GM18511 (cell line): ENCODE measurements around the gene SCAPER.

Experiments used
- ATAC-seq: cut with Tn5 transposase; IDR thresholded peaks from one replicate; pipeline ENCODE4 v1.9.1; 2021; ENCODE audit warnings: mild to moderate bottlenecking, moderate library complexity; ENCODE audit not compliant: unreplicated experiment

Gene SCAPER

GRCh38 chr15:76342382-76343201 lies 562.5 kb downstream of the SCAPER start:
- ATAC-seq: no peak

- ATAC-seq: no peak
These were observed 563.1 kb downstream of the SCAPER start for GRCh38 chr15:76342058-76342381.

- ATAC-seq: no peak
These were observed 563.6 kb downstream of the SCAPER start for GRCh38 chr15:76341366-76342057.

GRCh38 chr15:76340803-76341365 lies 564.3 kb downstream of the SCAPER start:
- ATAC-seq: no peak

- no peak for ATAC-seq
These were observed 564.8 kb downstream of the SCAPER start for GRCh38 chr15:76340198-76340802.

GRCh38 chr15:76339305-76340197 lies 565.6 kb downstream of the SCAPER start:
- ATAC-seq: no peak

- ATAC-seq: no peak
These were observed 566.4 kb downstream of the SCAPER start for GRCh38 chr15:76338486-76339304.

GRCh38 chr15:76337696-76338485 lies 567.2 kb downstream of the SCAPER start:
- ATAC-seq: no peak

GRCh38 chr15:76337059-76337695 lies 568.0 kb downstream of the SCAPER start:
- no peak for ATAC-seq

- peak; percentile 66 for ATAC-seq
These were observed 568.7 kb downstream of the SCAPER start, which contains the start of gene ISL2 for GRCh38 chr15:76336254-76337058. Gene ISL2 (plus strand): TSS chr15:76336773. CDS start chr15:76336884, 111 bp downstream.

GRCh38 chr15:76335307-76336253 lies 569.6 kb downstream of the SCAPER start:
- ATAC-seq: peak; percentile 15

GRCh38 chr15:76334438-76335306 lies 570.5 kb downstream of the SCAPER start:
- no peak for ATAC-seq

GRCh38 chr15:76333720-76334437 lies 571.3 kb downstream of the SCAPER start:
- no peak for ATAC-seq

GRCh38 chr15:76333309-76333708 lies 571.8 kb downstream of the SCAPER start:
- ATAC-seq: no peak

- ATAC-seq: no peak
These were observed 572.3 kb downstream of the SCAPER start for GRCh38 chr15:76332796-76333195.
